HG03457 (cell line): ENCODE data around the gene FTHL17.
A peak's percentile ranks its signal among the peaks of the same experiment; 100 is the strongest.

Experiments used
- ATAC-seq: cut with Tn5 transposase; IDR thresholded peaks from one replicate; pipeline ENCODE4 v1.9.1; 2021; ENCODE audit warnings: moderate number of reproducible peaks; ENCODE audit not compliant: unreplicated experiment

The FTHL17 gene

GRCh38 chrX:31039327-31039711, 32.5 kb downstream of the FTHL17 start:
- peak; percentile 14 for ATAC-seq

GRCh38 chrX:31038575-31039326, 33.1 kb downstream of the FTHL17 start:
- ATAC-seq = peak; percentile 50

- ATAC-seq = no peak
Observed at GRCh38 chrX:31036895-31037294, 34.9 kb downstream of the FTHL17 start.

GRCh38 chrX:31027351-31027750, 44.5 kb downstream of the FTHL17 start:
- ATAC-seq = no peak

- no peak for ATAC-seq
Observed at GRCh38 chrX:31024866-31025265, 47.0 kb downstream of the FTHL17 start.

- no peak for ATAC-seq
Observed at GRCh38 chrX:31021537-31021936, 50.3 kb downstream of the FTHL17 start.
